NCI-H2227 treated with DMSO at 0.1 percent for 48 hours (cell line): ENCODE data around the gene RANGRF.
A peak's percentile ranks its signal among the peaks of the same experiment; 100 is the strongest.

Experiments
- DNase-seq: peaks from one replicate; lab custom pipeline; 2025; lab: John Stamatoyannopoulos, UW

The RANGRF gene

GRCh38 chr17:8314797-8315763, 26.6 kb downstream of the RANGRF start:
- DNase-seq = no peak

GRCh38 chr17:8315764-8316217, 27.3 kb downstream of the RANGRF start:
- no peak for DNase-seq

GRCh38 chr17:8318010-8318935, 29.8 kb downstream of the RANGRF start:
- DNase-seq = no peak

GRCh38 chr17:8320262-8320661, 31.8 kb downstream of the RANGRF start:
- no peak for DNase-seq

GRCh38 chr17:8320990-8321389, 32.5 kb downstream of the RANGRF start:
- no peak for DNase-seq

- DNase-seq = no peak
These were observed 33.6 kb downstream of the RANGRF start for GRCh38 chr17:8322061-8322460.

- no peak for DNase-seq
These were observed 35.7 kb downstream of the RANGRF start for GRCh38 chr17:8324132-8324531.

- DNase-seq = no peak
These were observed 36.5 kb downstream of the RANGRF start for GRCh38 chr17:8324923-8325322.

GRCh38 chr17:8326511-8327302, 38.2 kb downstream of the RANGRF start:
- no peak for DNase-seq

- DNase-seq = no peak
These were observed 38.8 kb downstream of the RANGRF start for GRCh38 chr17:8327303-8327649.

GRCh38 chr17:8332128-8332527, 43.7 kb downstream of the RANGRF start:
- no peak for DNase-seq

- DNase-seq = no peak
These were observed 44.2 kb downstream of the RANGRF start for GRCh38 chr17:8332688-8333087.

GRCh38 chr17:8333281-8333680, 44.8 kb downstream of the RANGRF start:
- no peak for DNase-seq

- DNase-seq = peak; percentile 15
These were observed 49.6 kb downstream of the RANGRF start for GRCh38 chr17:8337802-8338752.

- DNase-seq = no peak
These were observed 50.3 kb downstream of the RANGRF start for GRCh38 chr17:8338753-8339140.

- DNase-seq = no peak
These were observed 51.1 kb downstream of the RANGRF start, which contains the start of gene ODF4 for GRCh38 chr17:8339540-8339939. Gene ODF4, plus strand, starts transcription at chr17:8339840. Its CDS starts 212 bp downstream, at chr17:8340052.
